ENCODE data around the gene MAP7D1.

GRCh38 chr1:36160949-36161485, 5.1 kb downstream of the MAP7D1 start:
- TF ChIP-seq ZNF20 (CRISPR knock-in tag; IDR thresholded peaks at IDR 0.05) (no peak), NBN (conservative IDR thresholded peaks at IDR 0.05) (no peak), U2AF1 (optimal IDR thresholded peaks at IDR 0.05; ENCODE audit: low read depth, low read length) (no peak), KLF12 (CRISPR knock-in tag; IDR thresholded peaks at IDR 0.05; ENCODE audit: borderline replicate concordance) (no peak), ZFY (CRISPR knock-in tag; IDR thresholded peaks at IDR 0.05) (no peak), KLF15 (CRISPR knock-in tag; IDR thresholded peaks at IDR 0.05; ENCODE audit: borderline replicate concordance) (no peak), JUND (CRISPR knock-in tag; IDR thresholded peaks at IDR 0.05) (no peak), MAF1 (CRISPR knock-in tag; IDR thresholded peaks at IDR 0.05; ENCODE audit: borderline replicate concordance) (no peak), EZH2 (conservative IDR thresholded peaks at IDR 0.05; ENCODE audit: low read depth, low read length) (no peak), ADNP (CRISPR knock-in tag; IDR thresholded peaks at IDR 0.05) (no peak), ESRRA (CRISPR knock-in tag; IDR thresholded peaks at IDR 0.05; ENCODE audit: low read depth) (no peak), ZFP36L2 (CRISPR knock-in tag; IDR thresholded peaks at IDR 0.05) (no peak)
- TF ChIP-seq, protein P1, sequence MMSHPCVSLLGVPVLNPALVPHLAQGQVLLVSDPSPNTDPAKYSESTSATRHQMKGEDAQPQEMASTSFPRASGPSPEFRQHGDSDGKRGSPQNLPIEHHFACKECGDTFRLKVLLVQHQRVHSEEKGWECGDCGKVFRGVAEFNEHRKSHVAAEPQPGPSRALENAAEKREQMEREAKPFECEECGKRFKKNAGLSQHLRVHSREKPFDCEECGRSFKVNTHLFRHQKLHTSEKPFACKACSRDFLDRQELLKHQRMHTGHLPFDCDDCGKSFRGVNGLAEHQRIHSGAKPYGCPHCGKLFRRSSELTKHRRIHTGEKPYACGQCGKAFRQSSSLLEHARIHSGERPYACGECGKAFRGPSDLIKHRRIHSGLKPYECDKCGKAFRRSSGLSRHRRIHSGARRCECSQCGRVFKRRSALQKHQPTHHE (CRISPR knock-in tag; IDR thresholded peaks at IDR 0.05; ENCODE audit: borderline replicate concordance) = no peak
